ENCODE results near the gene TUBB3.
"Not testable (repeated sequence)": the region's sequence is repeated elsewhere in the genome, so short reads cannot be mapped to it uniquely, and the experiment has no call there.

Gene TUBB3

GRCh38 chr16:89918453-89919347 lies 4.4 kb upstream of the TUBB3 start, which contains the start of gene MC1R:
Gene MC1R (plus strand): TSS chr16:89918862. CDS start chr16:89919259, 397 bp downstream.
- no peak for DNase-seq (ENCODE audit: low read depth)

- DNase-seq (ENCODE audit: low read depth): no peak
Observed at GRCh38 chr16:89919535-89920406, 3.4 kb upstream of the TUBB3 start.

DNA sequence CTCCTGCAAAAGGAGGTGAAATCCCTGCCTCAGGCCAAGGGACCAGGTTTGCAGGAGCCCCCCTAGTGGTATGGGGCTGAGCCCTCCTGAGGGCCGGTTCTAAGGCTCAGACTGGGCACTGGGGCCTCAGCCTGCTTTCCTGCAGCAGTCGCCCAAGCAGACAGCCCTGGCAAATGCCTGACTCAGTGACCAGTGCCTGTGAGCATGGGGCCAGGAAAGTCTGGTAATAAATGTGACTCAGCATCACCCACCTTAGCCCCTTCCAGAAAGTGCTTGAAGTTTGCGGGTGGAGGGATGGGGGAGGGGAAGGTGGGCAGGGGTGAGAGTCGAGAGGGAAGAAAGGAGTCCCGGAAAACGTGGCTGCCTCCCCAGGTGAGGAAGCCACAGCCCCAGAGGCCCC lies 2.4 kb upstream of the TUBB3 start:
- no peak for DNase-seq (ENCODE audit: low read depth)

- no peak for DNase-seq (ENCODE audit: low read depth)
Observed at GRCh38 chr16:89921131-89921701, 1.9 kb upstream of the TUBB3 start.

- DNase-seq (ENCODE audit: low read depth): peak; percentile 63
Observed at GRCh38 chr16:89921702-89922476, 1.3 kb upstream of the TUBB3 start.

DNA sequence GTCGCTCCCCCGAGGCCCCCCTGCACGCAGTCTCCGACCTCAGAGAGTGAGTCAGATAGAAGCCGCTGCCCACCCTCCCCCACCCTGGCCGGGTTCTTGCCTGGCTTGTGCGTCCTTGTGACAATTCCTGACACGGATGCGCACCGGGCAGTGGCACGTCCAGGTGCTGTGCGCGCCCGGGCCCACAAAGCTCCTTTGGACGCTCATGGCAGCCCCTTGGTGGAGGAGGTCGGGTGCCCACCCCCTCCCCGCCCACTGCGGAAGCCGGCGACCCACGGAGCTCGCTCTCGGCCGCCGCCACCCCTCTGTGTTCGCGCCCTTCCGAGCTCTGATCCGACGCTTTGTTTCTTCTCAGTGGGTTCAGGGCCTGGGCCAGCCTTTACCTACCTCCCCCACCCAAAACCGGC lies 662 bp upstream of the TUBB3 start:
- DNase-seq (ENCODE audit: low read depth): peak; percentile 69

- no peak for DNase-seq (ENCODE audit: low read depth)
Observed at GRCh38 chr16:89923640-89924296, 626 bp downstream of the TUBB3 start.

DNA sequence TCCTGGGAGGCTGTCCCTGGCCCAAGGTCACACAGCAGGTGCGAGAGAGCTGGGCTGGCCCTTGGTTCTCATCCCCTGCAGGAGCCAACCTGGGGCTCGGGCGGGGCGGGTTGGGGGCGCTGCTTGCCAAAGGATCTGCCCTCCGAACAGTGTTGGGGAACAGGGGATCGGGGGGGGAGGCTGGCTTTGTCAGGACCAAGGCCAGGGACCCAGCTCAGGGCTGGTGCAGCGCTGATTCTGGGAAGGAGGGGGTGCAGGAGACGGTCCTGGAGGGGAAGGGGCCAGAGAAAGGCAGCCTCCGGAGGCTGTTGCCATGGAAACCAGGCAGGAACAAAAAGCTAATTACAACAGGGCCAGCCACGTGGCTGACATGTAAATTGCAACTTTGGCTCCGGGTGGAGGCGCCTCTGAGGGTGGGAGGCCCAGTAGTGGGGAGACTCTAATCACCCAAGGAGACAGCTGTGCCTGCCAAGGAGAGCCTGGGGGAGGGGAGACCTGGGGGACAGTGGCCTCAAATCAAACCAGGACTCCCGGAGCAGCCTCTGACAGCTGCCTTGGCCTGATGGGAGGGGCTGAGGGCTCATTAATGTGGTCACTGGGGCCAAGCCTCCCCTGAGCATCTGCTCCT lies 1.3 kb downstream of the TUBB3 start:
- no peak for DNase-seq (ENCODE audit: low read depth)

DNA sequence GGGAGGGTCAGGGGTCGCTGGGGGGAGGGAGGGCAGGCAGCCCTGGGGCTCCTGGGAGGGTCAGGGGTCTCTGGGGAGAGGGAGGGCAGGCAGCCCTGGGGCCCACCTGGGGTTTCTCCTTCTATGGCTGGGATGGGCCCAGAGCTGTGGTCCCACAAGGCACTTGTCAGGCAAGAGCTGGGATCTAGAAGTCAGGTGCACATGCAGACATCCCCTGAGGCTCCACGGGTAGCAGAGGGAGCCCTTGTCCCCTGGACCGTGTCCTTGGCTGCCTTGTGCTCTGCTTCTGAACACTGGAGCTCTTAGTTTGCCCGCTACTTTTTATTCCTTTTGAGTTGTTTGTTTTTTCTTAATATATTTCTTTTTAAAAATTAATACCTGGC lies 1.8 kb downstream of the TUBB3 start:
- DNase-seq (ENCODE audit: low read depth): no peak

GRCh38 chr16:89925596-89926079 lies 2.5 kb downstream of the TUBB3 start:
- DNase-seq (ENCODE audit: low read depth): no peak

DNA sequence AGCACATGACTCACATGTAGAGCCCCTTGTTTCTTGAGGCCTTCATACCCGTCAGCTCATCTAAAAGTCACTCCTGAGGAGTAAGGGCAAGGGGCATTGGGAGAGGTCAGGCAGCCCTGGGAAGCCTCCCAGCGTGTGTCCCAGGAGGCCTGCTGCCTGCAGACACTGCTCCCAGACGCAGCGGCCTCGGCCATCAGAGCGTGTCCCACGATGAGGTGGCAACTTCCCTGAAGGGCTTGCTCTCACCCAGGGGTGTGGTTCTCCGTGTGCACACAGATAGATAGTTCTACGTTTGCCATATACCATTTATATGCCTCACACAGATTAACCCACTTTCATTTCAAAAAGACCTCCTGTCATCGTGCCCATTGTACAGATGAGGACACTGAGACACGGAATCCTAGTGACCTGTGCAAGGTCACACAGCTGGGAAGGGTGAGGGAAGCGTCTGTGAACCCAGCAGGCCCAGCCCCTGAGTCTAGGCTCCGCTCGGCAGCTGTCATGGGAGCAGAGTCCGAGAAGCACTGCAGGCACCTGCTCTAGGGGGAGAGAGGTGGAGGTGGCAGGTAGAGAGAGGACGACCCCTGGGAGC lies 8.3 kb downstream of the TUBB3 start:
- no peak for DNase-seq (ENCODE audit: low read depth)

DNA sequence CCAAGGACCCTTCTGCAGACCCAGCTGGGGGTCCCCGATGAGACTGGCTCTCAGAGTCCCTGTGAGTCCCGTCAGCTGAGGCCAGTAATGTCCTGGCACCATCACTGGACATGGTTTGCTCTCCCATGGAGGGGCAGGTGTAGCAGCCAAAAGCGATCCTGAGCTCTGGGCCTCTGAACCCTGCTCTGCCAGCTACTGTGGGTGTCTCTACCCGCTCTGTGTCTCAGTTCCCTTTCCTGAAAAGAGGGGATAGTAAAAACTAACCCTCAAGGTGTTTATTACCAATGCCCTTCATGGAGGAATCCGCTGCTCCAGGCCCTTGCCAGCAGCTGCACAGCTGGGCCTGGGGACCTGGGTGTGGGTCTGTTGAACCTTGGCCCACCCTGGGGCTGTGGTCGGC lies 8.8 kb downstream of the TUBB3 start:
- no peak for DNase-seq (ENCODE audit: low read depth)

GRCh38 chr16:89934019-89934418 lies 10.9 kb downstream of the TUBB3 start:
- not testable (repeated sequence) for DNase-seq (ENCODE audit: low read depth)

GRCh38 chr16:89934611-89935553 lies 11.7 kb downstream of the TUBB3 start:
- no peak for DNase-seq (ENCODE audit: low read depth)

GRCh38 chr16:89935620-89936019 lies 12.5 kb downstream of the TUBB3 start:
- not testable (repeated sequence) for DNase-seq (ENCODE audit: low read depth)

GRCh38 chr16:89936034-89936433 lies 12.9 kb downstream of the TUBB3 start:
- DNase-seq (ENCODE audit: low read depth): no peak

DNA sequence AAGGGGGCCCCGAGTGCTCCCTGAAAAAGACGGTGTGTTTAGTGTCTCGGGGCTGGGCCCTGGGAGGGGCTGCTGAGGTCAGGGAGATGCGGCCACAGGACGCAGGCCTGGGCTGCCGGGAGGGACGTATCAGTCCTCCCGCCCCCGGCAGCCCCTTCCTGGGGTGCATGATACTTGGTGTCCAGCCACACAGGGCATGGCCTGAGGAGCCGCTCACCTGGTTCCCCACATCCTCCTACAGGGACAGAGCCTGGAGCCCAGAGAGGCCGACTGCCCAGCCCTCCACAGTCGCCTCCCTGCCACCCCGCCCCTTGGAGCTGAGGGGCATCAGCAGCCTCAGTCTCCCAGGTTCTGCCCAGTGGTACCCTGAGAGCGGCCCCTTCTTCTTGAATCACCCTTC lies 13.4 kb downstream of the TUBB3 start:
- DNase-seq (ENCODE audit: low read depth): no peak

GRCh38 chr16:89936981-89937380 lies 13.8 kb downstream of the TUBB3 start:
- no peak for DNase-seq (ENCODE audit: low read depth)
